Activated naive CD4-positive, alpha-beta T cell treated with anti-CD3 and anti-CD28 coated beads, Interleukin-2, amount 10 ng/mL, durations not matched to agents 7 days and 5 days (primary cell): ENCODE data around the gene AOC3.

ENCODE experiments used
- CTCF ChIA-PET: fragments of 350-600 bp; sonication (Branson Sonifier 250); formaldehyde crosslinking; loops from one replicate; lab custom pipeline; 2021; ENCODE audit warnings: antibody characterized with exemption; lab: Charles Lee
- DNase-seq: peaks from one replicate; pipeline ENCODE4 v3.0.0-alpha.2; 2020
- H3K27ac Mint-ChIP-seq: one replicate; pipeline ENCODE4 v1.8.0; 2021; ENCODE audit warnings: mild to moderate bottlenecking, moderate library complexity, mixed read lengths
- H3K27me3 Mint-ChIP-seq: one replicate; pipeline ENCODE4 v1.8.0; 2021; ENCODE audit warnings: mild to moderate bottlenecking, mixed read lengths
- H3K36me3 Mint-ChIP-seq: one replicate; pipeline ENCODE4 v1.8.0; 2021; ENCODE audit warnings: mixed read lengths
- H3K4me1 Mint-ChIP-seq: one replicate; pipeline ENCODE4 v1.8.0; 2021; ENCODE audit warnings: mixed read lengths
- H3K4me3 Mint-ChIP-seq: one replicate; pipeline ENCODE4 v1.8.0; 2021; ENCODE audit warnings: mild to moderate bottlenecking, moderate library complexity, mixed read lengths
- H3K9me3 Mint-ChIP-seq: one replicate; pipeline ENCODE4 v1.8.0; 2021; ENCODE audit warnings: mixed read lengths

The AOC3 gene, protein sequence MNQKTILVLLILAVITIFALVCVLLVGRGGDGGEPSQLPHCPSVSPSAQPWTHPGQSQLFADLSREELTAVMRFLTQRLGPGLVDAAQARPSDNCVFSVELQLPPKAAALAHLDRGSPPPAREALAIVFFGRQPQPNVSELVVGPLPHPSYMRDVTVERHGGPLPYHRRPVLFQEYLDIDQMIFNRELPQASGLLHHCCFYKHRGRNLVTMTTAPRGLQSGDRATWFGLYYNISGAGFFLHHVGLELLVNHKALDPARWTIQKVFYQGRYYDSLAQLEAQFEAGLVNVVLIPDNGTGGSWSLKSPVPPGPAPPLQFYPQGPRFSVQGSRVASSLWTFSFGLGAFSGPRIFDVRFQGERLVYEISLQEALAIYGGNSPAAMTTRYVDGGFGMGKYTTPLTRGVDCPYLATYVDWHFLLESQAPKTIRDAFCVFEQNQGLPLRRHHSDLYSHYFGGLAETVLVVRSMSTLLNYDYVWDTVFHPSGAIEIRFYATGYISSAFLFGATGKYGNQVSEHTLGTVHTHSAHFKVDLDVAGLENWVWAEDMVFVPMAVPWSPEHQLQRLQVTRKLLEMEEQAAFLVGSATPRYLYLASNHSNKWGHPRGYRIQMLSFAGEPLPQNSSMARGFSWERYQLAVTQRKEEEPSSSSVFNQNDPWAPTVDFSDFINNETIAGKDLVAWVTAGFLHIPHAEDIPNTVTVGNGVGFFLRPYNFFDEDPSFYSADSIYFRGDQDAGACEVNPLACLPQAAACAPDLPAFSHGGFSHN

DNA sequence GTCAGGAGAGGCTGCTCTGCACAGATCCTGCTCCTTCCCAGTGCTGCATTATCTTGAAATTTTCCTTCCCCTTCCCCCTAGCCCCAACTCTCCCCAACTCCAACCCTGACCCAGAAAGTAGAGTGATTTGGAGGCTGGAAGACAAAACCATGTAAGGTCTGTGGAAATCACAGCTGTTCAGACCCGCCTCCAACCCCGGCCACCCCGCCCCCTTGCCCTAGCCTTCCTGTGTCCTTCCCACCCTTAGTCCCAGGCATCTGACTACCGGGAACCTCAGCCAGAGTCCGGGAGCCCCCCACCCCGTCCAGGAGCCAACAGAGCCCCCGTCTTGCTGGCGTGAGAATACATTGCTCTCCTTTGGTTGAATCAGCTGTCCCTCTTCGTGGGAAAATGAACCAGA, at the start of gene AOC3:
TSS of gene AOC3 (plus strand) at position 246 of the 400 bp plus-strand sequence. CDS start at position 391, 145 bp downstream.
- Mint-ChIP-seq H3K4me1 (peaks cover under 1% of the 10 kb centered on the region), H3K9me3 (no peaks in the 10 kb centered on the region), H3K27me3 (no peaks in the 10 kb centered on the region), H3K4me3 (no peak within 1 kb of the TSS), H3K27ac (no peak within 1 kb of the TSS), H3K36me3 (no peaks in the 10 kb centered on the region)
- DNase-seq = no peak
- CTCF ChIA-PET = interaction anchor here (0.6 kb wide), 1 partner anchor 34 kb away, joined by 3 read pairs; no protein-coding TSS in a partner anchor

DNA sequence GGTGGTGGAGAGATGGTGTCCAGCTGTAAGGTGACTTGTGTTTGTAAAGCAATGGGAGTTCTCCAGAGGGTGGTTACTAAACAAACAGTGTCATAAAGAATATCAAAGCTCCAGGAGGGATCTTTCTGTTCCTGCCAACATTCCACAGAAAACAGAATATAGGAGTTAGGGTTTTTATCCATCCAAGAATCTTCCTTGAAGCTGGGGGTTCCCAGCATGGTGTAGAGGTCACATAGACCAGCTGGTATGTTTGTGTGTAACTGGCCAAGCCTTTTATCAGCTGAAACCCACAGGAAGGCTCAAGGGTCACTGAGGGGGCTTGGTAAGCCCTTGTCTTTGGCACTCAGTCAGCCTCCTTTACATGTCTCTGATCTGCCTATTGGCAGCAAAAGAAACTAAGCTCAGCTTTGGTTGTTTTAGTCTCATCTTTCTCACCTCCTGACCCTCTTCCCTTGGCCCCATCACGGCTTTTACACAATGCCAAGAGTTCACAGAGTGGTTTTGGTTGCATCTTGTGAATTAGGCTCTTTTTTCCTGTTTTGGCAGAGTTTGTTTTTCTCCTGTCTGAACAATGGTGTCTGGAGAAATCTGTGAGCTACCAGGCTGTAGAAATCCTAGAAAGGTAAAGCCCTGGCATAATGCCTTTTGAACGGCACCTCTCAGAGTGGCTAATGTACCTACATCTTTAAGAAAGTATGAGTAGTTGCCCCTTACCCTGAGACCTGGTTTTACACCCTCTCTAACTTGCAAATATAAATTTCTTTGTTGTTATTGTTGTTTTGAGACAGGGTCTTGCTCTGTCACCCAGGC, 47.7 kb upstream of the AOC3 start:
- DNase-seq = no peak
- peaks cover 15% of the 10 kb centered on the region for H3K27me3 Mint-ChIP-seq
- CTCF ChIA-PET = interaction anchor here (0.8 to 1.3 kb wide), 2 partner anchors 17 to 21 kb away, joined by 3 to 4 read pairs; partner anchors contain the start of gene BECN1
- peaks cover 7% of the 10 kb centered on the region for H3K4me1 Mint-ChIP-seq
- H3K36me3 Mint-ChIP-seq = no peaks in the 10 kb centered on the region
- H3K9me3 Mint-ChIP-seq = no peaks in the 10 kb centered on the region
- H3K27ac Mint-ChIP-seq = no peak overlapping the region
- no peak overlapping the region for H3K4me3 Mint-ChIP-seq

DNA sequence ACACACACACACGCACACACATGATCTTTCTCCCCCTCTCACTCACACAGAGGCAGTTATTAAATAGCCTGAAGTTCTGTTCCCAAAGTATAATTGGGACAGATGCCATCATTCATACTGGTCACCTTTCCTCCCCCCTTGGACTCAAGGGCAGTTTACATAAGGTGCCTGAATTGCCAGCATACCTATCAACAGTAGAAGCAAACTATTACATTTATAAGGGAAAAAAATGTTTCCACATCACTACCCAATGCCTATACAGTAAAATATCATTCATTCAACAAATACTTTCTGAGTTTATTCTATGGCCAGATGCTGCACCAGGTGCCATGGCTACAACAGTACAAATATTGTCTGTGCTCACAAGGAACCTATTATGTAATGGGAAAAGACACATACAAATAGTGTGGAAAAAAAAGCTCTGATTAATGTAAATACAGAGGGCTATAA, 46.1 kb upstream of the AOC3 start:
- Mint-ChIP-seq H3K27ac (no peak overlapping the region), H3K36me3 (peaks cover 5% of the 10 kb centered on the region), H3K4me1 (no peaks in the 10 kb centered on the region), H3K9me3 (no peaks in the 10 kb centered on the region), H3K4me3 (no peak overlapping the region), H3K27me3 (peaks cover 7% of the 10 kb centered on the region)
- CTCF ChIA-PET = no interaction called here
- no peak for DNase-seq

DNA sequence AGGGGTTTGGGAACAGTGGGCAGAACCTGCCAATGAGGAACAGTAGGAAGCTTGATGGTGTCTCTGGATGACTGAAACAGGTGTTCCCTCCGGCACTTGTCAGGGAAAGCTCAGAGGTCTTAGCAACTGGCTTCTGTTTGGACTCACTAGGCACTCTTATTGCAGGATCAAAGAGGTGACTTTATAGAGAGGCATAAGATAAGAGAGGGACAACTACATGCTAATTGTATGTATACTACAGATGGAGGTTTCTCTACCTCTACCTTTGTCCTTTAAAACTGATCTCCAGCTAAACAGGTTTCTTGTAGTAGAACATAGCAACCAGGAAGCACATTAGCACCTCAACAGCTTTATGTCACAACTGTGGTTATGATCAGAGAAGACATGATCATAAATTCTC, 44.8 kb upstream of the AOC3 start:
- Mint-ChIP-seq H3K36me3 (peaks cover 14% of the 10 kb centered on the region), H3K4me1 (no peaks in the 10 kb centered on the region), H3K9me3 (no peaks in the 10 kb centered on the region), H3K27ac (no peak overlapping the region), H3K27me3 (peaks cover 4% of the 10 kb centered on the region), H3K4me3 (no peak overlapping the region)
- no peak for DNase-seq
- CTCF ChIA-PET = no interaction called here

DNA sequence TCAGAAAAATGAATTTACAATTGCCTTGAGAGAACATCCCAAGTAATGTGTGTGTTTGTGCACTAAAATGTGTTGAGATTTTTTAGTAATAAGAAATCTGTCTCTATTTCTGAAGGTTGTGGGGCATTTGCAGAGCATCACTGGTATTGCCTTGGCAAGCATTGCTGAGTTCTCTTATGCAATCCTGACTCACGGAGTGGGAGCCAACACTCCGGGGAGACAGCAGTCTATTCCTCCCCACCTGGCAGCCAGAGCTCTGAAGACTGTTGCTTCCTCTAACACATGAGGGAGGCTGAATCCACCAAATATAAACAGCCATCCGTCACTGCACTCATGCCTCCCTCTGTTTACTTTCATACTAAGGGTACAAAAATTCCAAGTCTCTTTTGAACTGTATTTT, 41.7 kb upstream of the AOC3 start:
- no peaks in the 10 kb centered on the region for H3K9me3 Mint-ChIP-seq
- H3K27me3 Mint-ChIP-seq = no peaks in the 10 kb centered on the region
- no peak overlapping the region for H3K27ac Mint-ChIP-seq
- no peak overlapping the region for H3K4me3 Mint-ChIP-seq
- DNase-seq = no peak
- CTCF ChIA-PET = interaction anchor here (2.0 kb wide), 1 partner anchor 11 kb away, joined by 10 read pairs; no protein-coding TSS in a partner anchor
- peaks cover 28% of the 10 kb centered on the region for H3K36me3 Mint-ChIP-seq
- H3K4me1 Mint-ChIP-seq = no peaks in the 10 kb centered on the region

DNA sequence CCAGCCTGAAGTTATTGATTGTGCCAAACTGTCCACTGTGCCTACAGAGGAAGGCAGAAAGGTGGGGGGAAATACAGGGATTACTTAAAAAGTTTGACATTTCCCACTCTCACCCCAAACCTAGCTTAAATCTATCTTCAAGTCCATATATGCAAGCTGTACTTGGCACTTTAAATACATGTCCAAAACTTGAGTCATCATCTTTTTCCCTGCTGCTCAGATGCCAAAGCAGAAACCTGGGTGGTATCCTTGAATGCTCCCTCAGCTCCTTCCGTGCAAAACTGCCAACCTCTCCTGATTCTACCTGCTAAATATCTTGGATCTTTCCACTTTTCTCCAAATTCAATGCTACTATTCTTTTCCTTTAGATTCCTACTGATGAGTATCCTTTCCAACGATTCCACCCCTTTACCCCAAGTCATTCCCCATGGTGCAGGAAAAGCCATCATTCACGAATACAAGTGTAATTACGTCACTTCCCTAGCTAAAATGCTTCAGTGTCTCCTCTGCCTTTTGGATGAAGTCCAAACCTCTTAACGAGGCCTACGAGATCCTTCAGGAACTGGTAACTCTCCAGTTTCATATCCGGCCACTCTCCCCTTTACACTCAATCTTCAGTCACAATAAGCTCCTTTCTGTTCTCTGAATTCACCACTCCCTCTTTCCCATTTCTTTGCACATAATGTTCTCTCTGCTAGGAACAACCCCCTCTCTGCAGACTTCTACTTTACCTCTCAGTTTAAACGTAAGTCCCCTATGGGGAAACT, 36.2 kb upstream of the AOC3 start:
- Mint-ChIP-seq H3K9me3 (no peaks in the 10 kb centered on the region), H3K36me3 (peaks cover 56% of the 10 kb centered on the region), H3K27me3 (no peaks in the 10 kb centered on the region), H3K4me1 (no peaks in the 10 kb centered on the region), H3K4me3 (no peak overlapping the region), H3K27ac (no peak overlapping the region)
- DNase-seq = no peak
- CTCF ChIA-PET = interaction anchor here (1.0 kb wide), 1 partner anchor 93 kb away, joined by 3 read pairs; no protein-coding TSS in a partner anchor

DNA sequence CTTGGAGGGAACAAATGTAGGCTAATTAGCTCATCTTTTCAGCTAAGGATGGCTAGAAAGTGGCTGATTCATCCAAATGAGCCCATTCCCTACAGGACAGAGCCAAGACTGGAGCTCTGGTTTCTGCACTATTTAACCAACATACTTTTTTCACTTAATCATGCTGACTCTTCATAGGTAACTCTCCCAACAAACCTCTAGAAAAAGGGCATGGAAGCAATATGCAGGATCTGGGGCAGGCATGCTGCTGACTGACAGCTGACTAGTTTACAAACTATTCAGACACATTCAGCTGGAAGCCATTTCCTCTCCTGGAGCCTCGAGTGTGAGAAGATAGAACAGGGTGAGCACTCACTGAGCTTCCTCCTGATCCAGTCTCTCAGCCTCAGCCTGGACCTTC, 33.1 kb upstream of the AOC3 start:
- Mint-ChIP-seq H3K27ac (no peak overlapping the region), H3K27me3 (no peaks in the 10 kb centered on the region), H3K36me3 (peaks cover 56% of the 10 kb centered on the region), H3K4me3 (no peak overlapping the region), H3K9me3 (no peaks in the 10 kb centered on the region), H3K4me1 (peaks cover 23% of the 10 kb centered on the region)
- no peak for DNase-seq
- CTCF ChIA-PET = interaction anchor here (0.5 to 1.7 kb wide), 3 partner anchors 54 to 671 kb away, joined by 3 to 5 read pairs (median 3); partner anchors contain the start of gene RPL27

DNA sequence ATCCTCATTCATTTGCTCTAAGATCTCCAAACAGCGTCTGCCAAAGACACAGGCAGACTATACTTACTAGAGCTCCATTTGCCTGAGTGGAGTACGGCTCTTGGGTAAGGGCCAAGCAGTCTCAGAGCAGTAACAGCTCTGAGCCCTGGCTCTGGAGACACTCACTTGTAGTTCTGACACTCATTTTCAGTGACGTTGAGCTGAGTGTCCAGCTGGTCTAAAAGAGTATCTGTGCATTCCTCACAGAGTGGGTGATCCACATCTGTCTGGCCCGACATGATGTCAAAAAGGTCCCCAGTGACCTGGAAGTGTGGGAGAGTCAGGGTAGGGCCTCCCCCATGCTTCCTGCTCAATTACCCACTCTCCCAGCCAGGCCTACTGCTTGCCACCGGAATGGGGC, 32.6 kb upstream of the AOC3 start:
- no peak overlapping the region for H3K27ac Mint-ChIP-seq
- no peak overlapping the region for H3K4me3 Mint-ChIP-seq
- peaks cover 27% of the 10 kb centered on the region for H3K4me1 Mint-ChIP-seq
- no peaks in the 10 kb centered on the region for H3K9me3 Mint-ChIP-seq
- CTCF ChIA-PET = interaction anchor here (0.7 to 2.7 kb wide), 3 partner anchors 9 to 180 kb away, joined by 3 to 10 read pairs (median 5); partner anchors contain the start of gene RPL27
- DNase-seq = no peak
- peaks cover 56% of the 10 kb centered on the region for H3K36me3 Mint-ChIP-seq
- H3K27me3 Mint-ChIP-seq = no peaks in the 10 kb centered on the region

DNA sequence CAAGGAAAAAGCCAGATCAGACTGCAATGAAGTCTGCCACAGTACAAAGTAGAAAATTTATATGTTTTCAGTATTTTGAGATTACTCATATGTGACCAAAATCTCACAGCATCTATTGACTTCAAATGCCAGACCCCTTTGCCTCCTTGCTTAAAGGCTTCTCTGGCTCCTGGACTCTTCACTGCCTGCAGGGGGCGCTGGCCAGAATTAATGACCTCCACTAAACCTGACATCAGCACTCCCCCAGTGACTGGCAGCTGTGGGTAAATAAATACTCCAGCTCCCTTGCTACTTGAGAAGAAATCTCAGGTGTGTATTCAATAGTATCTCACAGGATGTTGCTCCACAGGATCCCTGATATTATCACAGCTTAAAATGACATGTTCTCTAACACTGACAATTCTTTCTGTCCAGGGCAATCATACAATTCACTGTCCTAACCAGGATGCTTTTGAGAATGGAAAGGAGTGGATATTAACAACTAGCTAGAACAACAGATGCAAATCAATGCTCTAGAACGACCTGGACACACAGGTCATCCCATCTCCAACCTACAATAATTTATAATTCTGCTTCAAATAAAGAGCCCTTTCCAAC, 31.0 kb upstream of the AOC3 start:
- CTCF ChIA-PET = interaction anchor here (0.6 to 2.7 kb wide), 9 partner anchors 11 to 279 kb away, joined by 3 to 10 read pairs (median 3); partner anchors contain the start of genes PSMC3IP, RPL27 and WNK4
- peak; percentile 80 for DNase-seq
- H3K27me3 Mint-ChIP-seq = no peaks in the 10 kb centered on the region
- H3K36me3 Mint-ChIP-seq = peaks cover 50% of the 10 kb centered on the region
- no peaks in the 10 kb centered on the region for H3K9me3 Mint-ChIP-seq
- peaks cover 39% of the 10 kb centered on the region for H3K4me1 Mint-ChIP-seq
- no peak overlapping the region for H3K27ac Mint-ChIP-seq
- H3K4me3 Mint-ChIP-seq = no peak overlapping the region

DNA sequence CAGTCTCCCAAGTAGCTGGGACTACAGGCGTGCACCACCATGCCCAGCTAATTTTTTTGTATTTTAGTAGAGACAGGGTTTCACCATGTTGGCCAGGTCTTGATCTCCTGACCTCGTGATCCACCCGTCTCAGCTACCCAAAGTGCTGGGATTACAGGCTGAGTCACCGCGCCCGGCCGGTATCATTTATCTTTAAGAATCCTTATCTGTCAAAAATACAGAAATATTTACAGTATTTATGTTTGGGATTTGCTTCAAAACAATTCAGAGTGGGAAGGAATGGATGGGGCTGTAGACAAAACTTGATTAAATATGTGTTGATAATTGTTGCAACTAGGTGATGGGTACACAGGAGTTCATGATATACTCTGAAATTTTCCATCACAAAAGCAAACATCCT, 29.8 kb upstream of the AOC3 start:
- DNase-seq = no peak
- Mint-ChIP-seq H3K36me3 (peaks cover 41% of the 10 kb centered on the region), H3K4me3 (no peak overlapping the region), H3K27me3 (no peaks in the 10 kb centered on the region), H3K27ac (no peak overlapping the region), H3K9me3 (no peaks in the 10 kb centered on the region), H3K4me1 (peaks cover 41% of the 10 kb centered on the region)
- CTCF ChIA-PET = interaction anchor here (1.1 to 5.2 kb wide), 5 partner anchors 12 to 117 kb away, joined by 4 to 24 read pairs (median 9); partner anchors contain the start of gene PSME3

DNA sequence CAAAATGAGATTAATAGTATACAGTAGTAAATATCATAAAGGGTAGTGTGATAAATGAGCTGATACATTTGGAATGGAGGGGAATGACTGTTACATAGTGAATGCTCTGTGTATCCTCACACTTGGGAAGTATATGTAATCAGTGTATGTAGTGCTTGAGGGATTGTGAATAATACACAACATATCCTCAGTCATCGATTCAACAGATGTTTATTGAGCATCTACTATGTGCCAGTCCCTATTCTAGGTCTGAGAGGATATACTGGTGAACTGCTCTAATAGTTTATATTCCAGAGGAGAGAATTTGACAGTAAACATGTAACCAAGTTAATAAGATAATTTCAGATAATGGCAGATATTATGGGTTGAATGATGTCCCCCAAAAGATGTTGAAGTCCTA, 23.5 kb upstream of the AOC3 start:
- no peak overlapping the region for H3K27ac Mint-ChIP-seq
- H3K4me1 Mint-ChIP-seq = peaks cover 30% of the 10 kb centered on the region
- H3K27me3 Mint-ChIP-seq = no peaks in the 10 kb centered on the region
- no peak for DNase-seq
- no peak overlapping the region for H3K4me3 Mint-ChIP-seq
- H3K36me3 Mint-ChIP-seq = peaks cover 5% of the 10 kb centered on the region
- CTCF ChIA-PET = no interaction called here
- H3K9me3 Mint-ChIP-seq = no peaks in the 10 kb centered on the region

DNA sequence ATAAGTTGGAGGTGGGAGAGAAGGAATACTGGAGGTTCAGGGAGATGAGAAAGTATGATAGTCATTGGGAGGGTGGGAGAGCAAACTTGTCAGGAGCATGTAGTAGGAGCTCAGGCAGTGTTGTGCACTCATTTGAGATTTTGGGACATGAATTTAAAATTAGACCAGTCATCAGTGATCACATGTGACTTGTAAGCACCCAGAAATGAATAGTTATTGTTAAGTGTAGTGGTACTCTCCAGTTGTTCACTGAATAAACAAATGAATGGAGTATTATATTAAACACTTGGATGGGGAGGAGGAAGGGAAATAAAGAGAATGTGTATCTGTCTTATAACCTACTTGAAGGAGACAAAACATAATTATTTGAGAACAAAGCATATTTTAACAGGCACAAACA, 20.0 kb upstream of the AOC3 start:
- H3K27ac Mint-ChIP-seq = no peak overlapping the region
- no peaks in the 10 kb centered on the region for H3K9me3 Mint-ChIP-seq
- H3K27me3 Mint-ChIP-seq = peaks cover 4% of the 10 kb centered on the region
- no peak for DNase-seq
- H3K36me3 Mint-ChIP-seq = peaks cover 8% of the 10 kb centered on the region
- no peak overlapping the region for H3K4me3 Mint-ChIP-seq
- CTCF ChIA-PET = interaction anchor here (2.4 kb wide), 1 partner anchor 98 kb away, joined by 5 read pairs; no protein-coding TSS in a partner anchor
- peaks cover 27% of the 10 kb centered on the region for H3K4me1 Mint-ChIP-seq
